NCI-H2081 treated with DMSO at 0.1 percent for 48 hours (cell line): Measurements from ENCODE around the gene WIPI1.

Experiments
- DNase-seq: peaks from one replicate; lab custom pipeline; 2025; lab: John Stamatoyannopoulos, UW

WIPI1 gene

GRCh38 chr17:68460715-68461114, 3.4 kb upstream of the WIPI1 start:
- no peak for DNase-seq

- no peak for DNase-seq
Measured at GRCh38 chr17:68460146-68460545, 2.9 kb upstream of the WIPI1 start.

- DNase-seq = no peak
Measured at GRCh38 chr17:68459037-68459639, 1.8 kb upstream of the WIPI1 start.

- no peak for DNase-seq
Measured at GRCh38 chr17:68458260-68459036, 1.2 kb upstream of the WIPI1 start.

- DNase-seq = peak; percentile 90
Measured at GRCh38 chr17:68457539-68458259, 403 bp upstream of the WIPI1 start.

GRCh38 chr17:68456339-68457167, 743 bp downstream of the WIPI1 start:
- DNase-seq = no peak

- peak; percentile 87 for DNase-seq
Measured at GRCh38 chr17:68455901-68456338, 1.4 kb downstream of the WIPI1 start.

GRCh38 chr17:68453991-68454665, 3.2 kb downstream of the WIPI1 start:
- no peak for DNase-seq

- no peak for DNase-seq
Measured at GRCh38 chr17:68452724-68453290, 4.5 kb downstream of the WIPI1 start.

GRCh38 chr17:68451670-68452354, 5.5 kb downstream of the WIPI1 start:
- no peak for DNase-seq

GRCh38 chr17:68450801-68451200, 6.5 kb downstream of the WIPI1 start:
- DNase-seq = no peak

GRCh38 chr17:68450391-68450790, 6.9 kb downstream of the WIPI1 start:
- DNase-seq = no peak

- DNase-seq = no peak
Measured at GRCh38 chr17:68449021-68449739, 8.1 kb downstream of the WIPI1 start.

GRCh38 chr17:68446626-68447041, 10.7 kb downstream of the WIPI1 start:
- no peak for DNase-seq

- DNase-seq = no peak
Measured at GRCh38 chr17:68445671-68446070, 11.6 kb downstream of the WIPI1 start.

- DNase-seq = no peak
Measured at GRCh38 chr17:68443972-68444464, 13.3 kb downstream of the WIPI1 start.

- DNase-seq = no peak
Measured at GRCh38 chr17:68441070-68441770, 16.1 kb downstream of the WIPI1 start.

- DNase-seq = no peak
Measured at GRCh38 chr17:68440526-68440925, 16.8 kb downstream of the WIPI1 start.

- DNase-seq = no peak
Measured at GRCh38 chr17:68439656-68440290, 17.5 kb downstream of the WIPI1 start.
